Uterus (tissue), 4 donors: ENCODE results near the gene ADAMTSL1. TPM values are rescaled to one million over a fixed set of nuclear protein-coding genes. Genes with fewer than 3 reads are reported as not detected.

Experiments
- DNase-seq, 2 donors: peaks; one replicate each; pipeline ENCODE4 v3.0.0-alpha.2; 2019 to 2020
- H3K27ac ChIP-seq, 2 donors: fragments of 200-600 bp; sonication (generic); 1 replicate in 1 of 2; 2 replicates in 1 of 2; pipeline ENCODE4 v1.5.1; 2016 to 2018
- H3K27me3 ChIP-seq, 2 donors: fragments of 200-600 bp; sonication (generic); one replicate each; pipeline ENCODE4 v1.5.1; 2018 to 2019; ENCODE audit warnings: control low read depth in 1 of 2
- H3K36me3 ChIP-seq, 2 donors: fragments of 200-600 bp; sonication (generic); one replicate each; pipeline ENCODE4 v1.5.1; 2019; ENCODE audit warnings: control low read depth in 1 of 2
- H3K4me1 ChIP-seq, 2 donors: fragments of 200-600 bp; sonication (generic); one replicate each; pipeline ENCODE4 v1.5.1; 2018 to 2019; ENCODE audit warnings: control low read depth in 1 of 2
- H3K4me3 ChIP-seq, 2 donors: fragments of 200-600 bp; sonication (generic); 1 replicate in 1 of 2; 2 replicates in 1 of 2; pipeline ENCODE4 v1.5.1; 2018 to 2019; ENCODE audit warnings: mild to moderate bottlenecking in 1 of 2
- H3K9me3 ChIP-seq, 2 donors: fragments of 200-600 bp; sonication (generic); one replicate each; pipeline ENCODE4 v1.5.1; 2019; ENCODE audit warnings: control low read depth in 1 of 2
- CTCF ChIP-seq, 4 experiments: fragments of 200-600 bp in 2 of 4; fragments of 450-650 bp in 2 of 4; sonication (generic) in 2 of 4; IDR thresholded peaks; one replicate each; pipeline ENCODE4 v1.5.1; 2016 to 2019; ENCODE audit warnings: antibody characterized with exemption in 4 of 4, mild to moderate bottlenecking in 2 of 4, moderate library complexity in 1 of 4
- POLR2A ChIP-seq, 2 donors: fragments of 450-650 bp; IDR thresholded peaks; one replicate each; pipeline ENCODE4 v1.6.1; 2016; ENCODE audit warnings: antibody characterized with exemption in 2 of 2, mild to moderate bottlenecking in 1 of 2, moderate library complexity in 1 of 2
- intact Hi-C: fragments of 100-400 bp; cut with DNase I; formaldehyde crosslinking; loops from one replicate; pipeline ENCODE4 v1.15.1; 2023; ENCODE audit warnings: low total_unique reads
- total RNA-seq, 4 donors: library from RNA; depleted of rRNA in 3 of 4; stranded (reverse); fragments of >200 nt in 3 of 4; gene quantifications; one replicate each; pipeline versions ENCODE4 v1.1.0 to v1.2.4, GENCODE V29; 2014 to 2023
- donor health status: DM: yes; HTN: yes; CAD: no.

ADAMTSL1 gene
- total RNA-seq, 4 donors from 2014 or later: 30.0 to 186 (median 138) TPM

GRCh38 chr9:18754537-18754936, 280.6 kb downstream of the ADAMTSL1 start:
- Histone ChIP-seq H3K9me3 (no peaks in the 10 kb centered on the region), H3K27me3 (no peaks in the 10 kb centered on the region), H3K4me1 (no peaks in the 10 kb centered on the region), H3K4me3 (no peak overlapping the region), H3K27ac (no peak overlapping the region), H3K36me3 (no peaks in the 10 kb centered on the region)
- TF ChIP-seq CTCF (IDR thresholded peaks at IDR 0.05) (no peak), POLR2A (IDR thresholded peaks at IDR 0.05) (no peak)
- intact Hi-C loops: no loop called here
- no peak for DNase-seq

GRCh38 chr9:18755263-18755662, 281.3 kb downstream of the ADAMTSL1 start:
- H3K27ac ChIP-seq: no peak overlapping the region
- intact Hi-C loops: no loop called here
- no peak for TF ChIP-seq CTCF (IDR thresholded peaks at IDR 0.05)
- no peak for TF ChIP-seq POLR2A (IDR thresholded peaks at IDR 0.05)

GRCh38 chr9:18756712-18757125, 282.8 kb downstream of the ADAMTSL1 start:
- TF ChIP-seq CTCF (IDR thresholded peaks at IDR 0.05) (no peak), POLR2A (IDR thresholded peaks at IDR 0.05) (no peak)
- DNase-seq: no peak
- Histone ChIP-seq H3K9me3 (no peaks in the 10 kb centered on the region), H3K36me3 (no peaks in the 10 kb centered on the region), H3K27ac (no peak overlapping the region), H3K4me1 (no peaks in the 10 kb centered on the region), H3K4me3 (no peak overlapping the region), H3K27me3 (no peaks in the 10 kb centered on the region)
- intact Hi-C loops: no loop called here

More at GRCh38 chr9:18755263-18755662, 281.3 kb downstream of the ADAMTSL1 start:
- DNase-seq: no peak
- H3K27me3 ChIP-seq: no peaks in the 10 kb centered on the region
- no peaks in the 10 kb centered on the region for H3K36me3 ChIP-seq
- H3K4me1 ChIP-seq: no peaks in the 10 kb centered on the region
- no peak overlapping the region for H3K4me3 ChIP-seq
- H3K9me3 ChIP-seq: no peaks in the 10 kb centered on the region

GRCh38 chr9:18759827-18760226, 285.9 kb downstream of the ADAMTSL1 start:
- Histone ChIP-seq H3K9me3 (no peaks in the 10 kb centered on the region), H3K4me1 (no peaks in the 10 kb centered on the region), H3K36me3 (no peaks in the 10 kb centered on the region), H3K27ac (no peak overlapping the region), H3K27me3 (no peaks in the 10 kb centered on the region), H3K4me3 (no peak overlapping the region)
- intact Hi-C loops: no loop called here
- no peak for TF ChIP-seq POLR2A (IDR thresholded peaks at IDR 0.05)
- TF ChIP-seq CTCF (IDR thresholded peaks at IDR 0.05): no peak
- no peak for DNase-seq

GRCh38 chr9:18761742-18762300, 287.9 kb downstream of the ADAMTSL1 start:
- H3K4me3 ChIP-seq: no peak overlapping the region
- H3K4me1 ChIP-seq: no peaks in the 10 kb centered on the region
- TF ChIP-seq POLR2A (IDR thresholded peaks at IDR 0.05) (no peak), CTCF (IDR thresholded peaks at IDR 0.05) (no peak)
- H3K36me3 ChIP-seq: no peaks in the 10 kb centered on the region
- H3K9me3 ChIP-seq: no peaks in the 10 kb centered on the region
- no peak for DNase-seq
- H3K27me3 ChIP-seq: no peaks in the 10 kb centered on the region
- intact Hi-C loops: no loop called here
- H3K27ac ChIP-seq: no peak overlapping the region
